ENCODE data around the gene MAN2A1.

The MAN2A1 gene

GRCh38 chr5:109689740-109690241 is at the start of gene MAN2A1:
Gene MAN2A1, plus strand, starts transcription at chr5:109689927. Its CDS starts 491 bp downstream, at chr5:109690418.
- no peak for DNase-seq (ENCODE audit: low read depth, low spot score)
- TF ChIP-seq CTCF (IDR thresholded peaks at IDR 0.05; ENCODE audit: insufficient read depth, low read length, missing control alignments), result no peak
- peak within 1 kb of the TSS; percentile 85 for H3K4me3 ChIP-seq (ENCODE audit: low read depth, low read length)
- POLR2A ChIA-PET, result interaction anchor here (0.7 to 1.0 kb wide), 2 partner anchors 33 to 222 kb away, joined by 3 to 4 read pairs; no protein-coding TSS in a partner anchor
- CTCF ChIA-PET, result interaction anchor here (0.6 to 2.0 kb wide), 8 partner anchors 9 to 935 kb away, joined by 3 to 8 read pairs (median 4); no protein-coding TSS in a partner anchor

GRCh38 chr5:109640976-109641375 is 48.8 kb upstream of the MAN2A1 start:
- no peak for TF ChIP-seq CTCF (IDR thresholded peaks at IDR 0.05; ENCODE audit: insufficient read depth, low read length, missing control alignments)
- CTCF ChIA-PET, result no interaction called here
- H3K4me3 ChIP-seq (ENCODE audit: low read depth, low read length), result no peak overlapping the region
- no peak for DNase-seq (ENCODE audit: low read depth, low spot score)
- POLR2A ChIA-PET, result no interaction called here

GRCh38 chr5:109643791-109644350 is 45.9 kb upstream of the MAN2A1 start:
- ChIA-PET CTCF (no interaction called here), POLR2A (no interaction called here)
- TF ChIP-seq CTCF (IDR thresholded peaks at IDR 0.05; ENCODE audit: insufficient read depth, low read length, missing control alignments), result no peak
- no peak overlapping the region for H3K4me3 ChIP-seq (ENCODE audit: low read depth, low read length)
- DNase-seq (ENCODE audit: low read depth, low spot score), result no peak

- H3K4me3 ChIP-seq (ENCODE audit: low read depth, low read length), result no peak overlapping the region
- no peak for TF ChIP-seq CTCF (IDR thresholded peaks at IDR 0.05; ENCODE audit: insufficient read depth, low read length, missing control alignments)
- DNase-seq (ENCODE audit: low read depth, low spot score), result no peak
- ChIA-PET CTCF (no interaction called here), POLR2A (no interaction called here)
Measured at GRCh38 chr5:109644829-109645228, 44.9 kb upstream of the MAN2A1 start.

GRCh38 chr5:109645707-109646192 is 44.0 kb upstream of the MAN2A1 start:
- no peak for DNase-seq (ENCODE audit: low read depth, low spot score)
- no peak overlapping the region for H3K4me3 ChIP-seq (ENCODE audit: low read depth, low read length)
- POLR2A ChIA-PET, result no interaction called here
- no peak for TF ChIP-seq CTCF (IDR thresholded peaks at IDR 0.05; ENCODE audit: insufficient read depth, low read length, missing control alignments)
- CTCF ChIA-PET, result no interaction called here

- DNase-seq (ENCODE audit: low read depth, low spot score), result no peak
- H3K4me3 ChIP-seq (ENCODE audit: low read depth, low read length), result no peak overlapping the region
- CTCF ChIA-PET, result no interaction called here
- no peak for TF ChIP-seq CTCF (IDR thresholded peaks at IDR 0.05; ENCODE audit: insufficient read depth, low read length, missing control alignments)
- POLR2A ChIA-PET, result no interaction called here
Measured at GRCh38 chr5:109649318-109649717, 40.4 kb upstream of the MAN2A1 start.

Measured in AG04449 (cell line).